Hepatocyte (in vitro differentiated cells): ENCODE data around the gene ITK. TPM values are rescaled to one million over a fixed set of nuclear protein-coding genes. Genes with fewer than 3 reads are reported as not detected.

Experiments used
- DNase-seq: peaks from one replicate; pipeline ENCODE4 v3.0.0-alpha.2; 2016; ENCODE audit warnings: low spot score
- H2AFZ ChIP-seq: fragments of 200-600 bp; sonication (generic); 2 replicates; pipeline ENCODE4 v1.6.0; 2016; ENCODE audit warnings: antibody characterized with exemption, mild to moderate bottlenecking
- H3K27ac ChIP-seq: fragments of 200-600 bp; sonication (generic); 2 replicates; pipeline ENCODE4 v1.5.1; 2016; ENCODE audit warnings: mild to moderate bottlenecking
- H3K27me3 ChIP-seq: fragments of 200-600 bp; sonication (generic); 2 replicates; pipeline ENCODE4 v1.6.1; 2016
- H3K36me3 ChIP-seq: fragments of 200-600 bp; sonication (generic); replicated peaks from 2 replicates; pipeline ENCODE4 v1.5.1; 2016; ENCODE audit warnings: low read depth; ENCODE audit not compliant: insufficient read depth
- H3K4me1 ChIP-seq: fragments of 200-600 bp; sonication (generic); 2 replicates; pipeline ENCODE4 v1.5.1; 2016; ENCODE audit warnings: mild to moderate bottlenecking, moderate library complexity; ENCODE audit not compliant: insufficient read depth
- H3K4me2 ChIP-seq: fragments of 200-600 bp; sonication (generic); 2 replicates; pipeline ENCODE4 v1.6.0; 2016
- H3K4me3 ChIP-seq: fragments of 200-600 bp; sonication (generic); 2 replicates; pipeline ENCODE4 v1.5.1; 2016; ENCODE audit warnings: mild to moderate bottlenecking
- H3K79me2 ChIP-seq: fragments of 200-600 bp; sonication (generic); 2 replicates; pipeline ENCODE4 v1.6.0; 2017; ENCODE audit warnings: mild to moderate bottlenecking
- H3K9me2 ChIP-seq: fragments of 200-600 bp; sonication (generic); replicated peaks from 2 replicates; pipeline ENCODE4 v1.6.0; 2017; ENCODE audit warnings: mild to moderate bottlenecking; ENCODE audit not compliant: insufficient read depth
- H3K9me3 ChIP-seq: fragments of 200-600 bp; sonication (generic); 2 replicates; pipeline ENCODE4 v1.5.1; 2016; ENCODE audit warnings: low read depth, mild to moderate bottlenecking
- H4K20me1 ChIP-seq: fragments of 200-600 bp; sonication (generic); 2 replicates; pipeline ENCODE4 v1.6.0; 2016; ENCODE audit warnings: mild to moderate bottlenecking; ENCODE audit not compliant: insufficient read depth, poor library complexity, severe bottlenecking
- CTCF ChIP-seq: fragments of 200-600 bp; sonication (generic); IDR thresholded peaks from 2 replicates; pipeline ENCODE4 v1.5.1; 2016; ENCODE audit warnings: antibody characterized with exemption, mild to moderate bottlenecking; ENCODE audit not compliant: poor library complexity
- EZH2 ChIP-seq: fragments of 200-600 bp; sonication (generic); IDR thresholded peaks from 2 replicates; pipeline ENCODE4 v1.6.1; 2016; ENCODE audit warnings: antibody characterized with exemption, mild to moderate bottlenecking, borderline replicate concordance
- EZH2phosphoT487 ChIP-seq: fragments of 200-600 bp; sonication (generic); IDR thresholded peaks from one replicate; pipeline ENCODE4 v1.6.1; 2018; ENCODE audit warnings: antibody characterized with exemption, mild to moderate bottlenecking, low read depth, moderate library complexity; ENCODE audit not compliant: unreplicated experiment, severe bottlenecking
- WGBS: methylation state at CpG from one replicate; pipeline ENCODE4 v1.1.6; 2016; ENCODE audit warnings: low lambda C conversion rate; ENCODE audit errors: missing lambda C conversion rate; 5-methylcytosine and 5-hydroxymethylcytosine counted together
- polyA plus RNA-seq: library from polyadenylated mRNA; unstranded; fragments of >200 nt; fragmentation: Nextera tagmentation; extraction: Ambion mirVana; gene quantifications from 2 replicates; pipeline ENCODE4 v1.2.1, GENCODE V29; 2016
- total RNA-seq: library from RNA; depleted of rRNA; stranded (reverse); fragments of >200 nt; gene quantifications from 2 replicates; pipeline ENCODE4 v1.2.3, GENCODE V29; 2014

ITK gene
- total and polyA plus RNA-seq, 2 experiments from 2014 or later = 0.18 to 0.20 TPM

- Histone ChIP-seq H3K9me2 (no peaks in the 10 kb centered on the region), H3K79me2 (no peaks in the 10 kb centered on the region), H2AFZ (no peak overlapping the region), H3K4me3 (no peak overlapping the region), H3K9me3 (no peaks in the 10 kb centered on the region), H3K27me3 (no peaks in the 10 kb centered on the region), H3K27ac (no peak overlapping the region), H3K36me3 (no peaks in the 10 kb centered on the region), H3K4me2 (no peak overlapping the region), H4K20me1 (no peaks in the 10 kb centered on the region), H3K4me1 (peaks cover 18% of the 10 kb centered on the region)
- 97% methylated on average over 3 of the region's 3 CpGs for WGBS
- TF ChIP-seq CTCF = no peak
- TF ChIP-seq EZH2phosphoT487 = no peak
- TF ChIP-seq EZH2 = no peak
- DNase-seq = no peak
Observed at GRCh38 chr5:157292599-157292998, 112.0 kb downstream of the ITK start.

- H3K27ac ChIP-seq = no peak overlapping the region
- H3K36me3 ChIP-seq = no peaks in the 10 kb centered on the region
- no peak overlapping the region for H3K4me3 ChIP-seq
- no peaks in the 10 kb centered on the region for H3K9me3 ChIP-seq
- no peaks in the 10 kb centered on the region for H3K27me3 ChIP-seq
- H2AFZ ChIP-seq = no peak overlapping the region
- peaks cover 14% of the 10 kb centered on the region for H3K4me1 ChIP-seq
- H4K20me1 ChIP-seq = no peaks in the 10 kb centered on the region
- no peaks in the 10 kb centered on the region for H3K9me2 ChIP-seq
- H3K4me2 ChIP-seq = no peak overlapping the region
- 78% methylated on average over 7 of the region's 7 CpGs for WGBS
- no peak for TF ChIP-seq EZH2phosphoT487
- no peaks in the 10 kb centered on the region for H3K79me2 ChIP-seq
- DNase-seq = no peak
Observed at GRCh38 chr5:157294407-157295091, 113.9 kb downstream of the ITK start.

DNA sequence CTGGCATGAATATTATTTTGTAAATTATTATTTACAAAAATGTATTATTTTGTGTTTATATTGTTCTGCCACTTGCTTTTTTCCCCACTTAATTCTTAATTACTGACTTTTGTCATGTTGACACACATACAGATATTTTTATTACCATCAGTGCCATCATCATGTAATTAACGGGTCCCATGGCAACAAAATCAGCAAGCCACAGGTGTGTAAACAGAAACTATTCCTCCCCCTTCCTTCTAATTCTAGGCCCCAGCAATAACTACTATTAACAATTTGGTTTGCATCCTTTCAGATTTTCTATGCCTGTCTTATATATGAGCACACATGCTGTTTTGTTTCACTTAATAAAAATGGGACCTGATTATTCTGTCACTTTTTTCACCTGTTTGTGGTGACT is 114.6 kb downstream of the ITK start:
- no peak for TF ChIP-seq CTCF
- TF ChIP-seq EZH2 = no peak
- no peak for TF ChIP-seq EZH2phosphoT487
- Histone ChIP-seq H3K4me2 (no peak overlapping the region), H3K4me3 (no peak overlapping the region), H4K20me1 (no peaks in the 10 kb centered on the region), H2AFZ (no peak overlapping the region), H3K9me2 (no peaks in the 10 kb centered on the region), H3K4me1 (peaks cover 9% of the 10 kb centered on the region), H3K36me3 (no peaks in the 10 kb centered on the region), H3K27ac (no peak overlapping the region), H3K9me3 (no peaks in the 10 kb centered on the region), H3K27me3 (no peaks in the 10 kb centered on the region), H3K79me2 (no peaks in the 10 kb centered on the region)
- 77% methylated on average over 1 of the region's 1 CpG for WGBS
- no peak for DNase-seq

- Histone ChIP-seq H3K4me3 (no peak overlapping the region), H3K27ac (no peak overlapping the region), H3K4me1 (no peaks in the 10 kb centered on the region), H4K20me1 (no peaks in the 10 kb centered on the region), H3K27me3 (no peaks in the 10 kb centered on the region), H3K9me2 (no peaks in the 10 kb centered on the region), H2AFZ (no peak overlapping the region), H3K79me2 (no peaks in the 10 kb centered on the region), H3K36me3 (no peaks in the 10 kb centered on the region), H3K4me2 (no peak overlapping the region), H3K9me3 (no peaks in the 10 kb centered on the region)
- 94% methylated on average over 10 of the region's 10 CpGs for WGBS
- DNase-seq = no peak
- TF ChIP-seq EZH2phosphoT487 (no peak), EZH2 (no peak), CTCF (no peak)
Observed at GRCh38 chr5:157300564-157300963, 119.9 kb downstream of the ITK start.
